ENCODE data around the gene ZNF385A.

Gene ZNF385A

DNA sequence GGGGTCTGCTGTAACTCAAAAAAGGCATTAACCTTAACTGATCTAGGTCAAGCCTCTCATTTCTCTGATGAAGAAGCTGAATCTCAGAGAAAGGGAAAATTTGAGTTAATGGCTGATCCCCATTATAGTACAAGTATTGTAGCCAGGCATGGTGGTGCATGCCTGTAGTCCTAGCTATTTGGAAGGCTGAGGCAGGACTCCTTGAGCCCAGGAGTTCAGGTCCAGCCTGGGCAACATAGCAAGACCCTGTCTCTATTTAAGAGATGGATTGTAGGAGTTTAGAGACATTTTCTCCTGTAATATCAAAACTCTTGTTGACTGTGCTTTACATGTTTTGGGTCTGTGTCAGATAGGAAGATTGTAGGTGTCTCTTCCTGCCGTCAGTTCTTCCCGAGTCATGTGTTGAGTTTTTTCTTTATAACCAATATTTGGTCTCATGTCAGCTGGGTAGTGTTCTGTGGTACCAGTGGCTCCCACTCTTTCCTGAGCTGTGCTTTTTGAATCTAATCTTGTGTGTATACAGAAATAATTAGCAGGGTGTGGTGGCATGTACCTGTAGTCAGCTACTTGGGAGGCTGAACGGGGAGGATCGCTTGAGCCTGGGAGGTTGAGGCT lies 51.0 kb downstream of the ZNF385A start:
- no peak for TF ChIP-seq FOXP2 (optimal IDR thresholded peaks at IDR 0.05; ENCODE audit: borderline replicate concordance, extremely low read depth, extremely low read length, insufficient read depth)
- TF ChIP-seq POLR2AphosphoS5 (IDR thresholded peaks at IDR 0.05; ENCODE audit: low read depth, low read length), result no peak
- TF ChIP-seq TAF1 (IDR thresholded peaks at IDR 0.05; ENCODE audit: borderline replicate concordance, insufficient read depth, low read length), result no peak
- TF ChIP-seq REST (IDR thresholded peaks at IDR 0.05; ENCODE audit: insufficient read depth in 1 of 2, low read depth in 2 of 2, low read length in 2 of 2), result no peak
- no peak for TF ChIP-seq SIN3A (IDR thresholded peaks at IDR 0.05; ENCODE audit: borderline replicate concordance, insufficient read depth, low read length)

GRCh38 chr12:54331461-54331860 lies 53.1 kb downstream of the ZNF385A start:
- TF ChIP-seq FOXP2 (optimal IDR thresholded peaks at IDR 0.05; ENCODE audit: borderline replicate concordance, extremely low read depth, extremely low read length, insufficient read depth) (no peak), SIN3A (IDR thresholded peaks at IDR 0.05; ENCODE audit: borderline replicate concordance, insufficient read depth, low read length) (no peak), POLR2AphosphoS5 (IDR thresholded peaks at IDR 0.05; ENCODE audit: low read depth, low read length) (no peak), REST (IDR thresholded peaks at IDR 0.05; ENCODE audit: insufficient read depth in 1 of 2, low read depth in 2 of 2, low read length in 2 of 2) (no peak), TAF1 (IDR thresholded peaks at IDR 0.05; ENCODE audit: borderline replicate concordance, insufficient read depth, low read length) (no peak)

DNA sequence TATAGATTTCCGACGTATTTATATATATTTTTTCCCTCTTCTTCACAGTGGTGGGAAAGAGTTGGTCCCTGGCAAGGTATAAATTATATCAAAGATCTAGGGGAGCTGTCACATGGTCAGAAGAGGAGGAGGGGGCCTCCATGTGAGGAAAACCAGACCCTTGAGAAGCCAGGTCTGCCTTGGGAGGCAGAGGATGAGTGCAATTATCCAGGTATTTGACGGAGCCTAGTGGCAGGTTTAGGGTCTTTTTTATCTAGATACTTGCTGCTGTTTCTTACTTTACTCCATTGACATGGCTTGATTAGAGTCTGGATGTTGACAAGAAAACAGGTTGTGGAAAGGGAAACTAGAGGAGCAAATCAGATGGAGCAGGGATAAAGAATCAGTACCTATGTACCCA lies 54.1 kb downstream of the ZNF385A start:
- TF ChIP-seq TAF1 (IDR thresholded peaks at IDR 0.05; ENCODE audit: borderline replicate concordance, insufficient read depth, low read length), result no peak

GRCh38 chr12:54329759-54330158 lies 54.8 kb downstream of the ZNF385A start:
- no peak for TF ChIP-seq SIN3A (IDR thresholded peaks at IDR 0.05; ENCODE audit: borderline replicate concordance, insufficient read depth, low read length)
- no peak for TF ChIP-seq TAF1 (IDR thresholded peaks at IDR 0.05; ENCODE audit: borderline replicate concordance, insufficient read depth, low read length)
- TF ChIP-seq FOXP2 (optimal IDR thresholded peaks at IDR 0.05; ENCODE audit: borderline replicate concordance, extremely low read depth, extremely low read length, insufficient read depth), result no peak
- no peak for TF ChIP-seq REST (IDR thresholded peaks at IDR 0.05; ENCODE audit: insufficient read depth in 1 of 2, low read depth in 2 of 2, low read length in 2 of 2)
- TF ChIP-seq POLR2AphosphoS5 (IDR thresholded peaks at IDR 0.05; ENCODE audit: low read depth, low read length), result no peak

- TF ChIP-seq FOXP2 (optimal IDR thresholded peaks at IDR 0.05; ENCODE audit: borderline replicate concordance, extremely low read depth, extremely low read length, insufficient read depth) (no peak), TAF1 (IDR thresholded peaks at IDR 0.05; ENCODE audit: borderline replicate concordance, insufficient read depth, low read length) (no peak), SIN3A (IDR thresholded peaks at IDR 0.05; ENCODE audit: borderline replicate concordance, insufficient read depth, low read length) (no peak), POLR2AphosphoS5 (IDR thresholded peaks at IDR 0.05; ENCODE audit: low read depth, low read length) (no peak), REST (IDR thresholded peaks at IDR 0.05; ENCODE audit: insufficient read depth in 1 of 2, low read depth in 2 of 2, low read length in 2 of 2) (no peak)
These were observed 55.8 kb downstream of the ZNF385A start for GRCh38 chr12:54328595-54329337.

Measured in PFSK-1 (cell line).